PC-3 (cell line): Measurements from ENCODE around the gene TNFRSF1B. TPM values are rescaled to one million over a fixed set of nuclear protein-coding genes. Genes with fewer than 3 reads are reported as not detected.

Source experiments
- ATAC-seq: fragments of 200-7000 bp; cut with Tn5 transposase; 2 replicates; pipeline ENCODE4 v1.9.1; 2020; ENCODE audit warnings: mild to moderate bottlenecking, moderate library complexity
- BruUV-seq: library from RNA; stranded (reverse); fragments of 400-500 nt; replicated peaks from 2 replicates; lab custom pipeline; 2021; lab: Mats Ljungman, UMichigan
- CTCF ChIA-PET: fragments of 300-600 bp; sonication (Branson Sonifier 250); formaldehyde crosslinking; loops from one replicate; lab custom pipeline; 2022; ENCODE audit warnings: antibody characterized with exemption; lab: Charles Lee
- POLR2A ChIA-PET: fragments of 300-600 bp; sonication (Branson Sonifier 250); formaldehyde crosslinking; loops from one replicate; lab custom pipeline; 2022; ENCODE audit warnings: antibody characterized with exemption; ENCODE audit not compliant: unreplicated experiment; lab: Charles Lee
- DNase-seq: peaks from one replicate; pipeline ENCODE4 v3.0.0-alpha.2; 2015
- H2AFZ ChIP-seq: fragments of 300-600 bp; sonication (generic); 2 replicates; pipeline ENCODE4 v1.6.0; 2016; ENCODE audit warnings: antibody characterized with exemption, low read length
- H3F3A ChIP-seq: fragments of 300-600 bp; sonication (generic); one replicate; pipeline ENCODE4 v1.6.0; 2017; ENCODE audit warnings: antibody characterized with exemption, low read length, control low read depth, mild to moderate bottlenecking; ENCODE audit not compliant: unreplicated experiment
- H3K27ac ChIP-seq: fragments of 300-600 bp; sonication (generic); 2 replicates; pipeline ENCODE4 v1.5.1; 2016; ENCODE audit warnings: mild to moderate bottlenecking, low read length
- H3K27me3 ChIP-seq: fragments of 300-600 bp; sonication (generic); 2 replicates; pipeline ENCODE4 v1.6.1; 2016; ENCODE audit warnings: low read length, mixed read lengths
- H3K36me3 ChIP-seq: fragments of 300-600 bp; sonication (generic); 2 replicates; pipeline ENCODE4 v1.6.1; 2016; ENCODE audit warnings: low read depth, mixed run types, low read length, mixed read lengths
- H3K4me1 ChIP-seq: fragments of 300-600 bp; sonication (generic); 2 replicates; pipeline ENCODE4 v1.5.1; 2016; ENCODE audit warnings: low read length; ENCODE audit not compliant: insufficient read depth
- H3K4me2 ChIP-seq: fragments of 300-600 bp; sonication (generic); 2 replicates; pipeline ENCODE4 v1.6.0; 2016; ENCODE audit warnings: low read length
- H3K4me3 ChIP-seq: fragments of 300-600 bp; sonication (generic); 2 replicates; pipeline ENCODE4 v1.5.1; 2016; ENCODE audit warnings: mild to moderate bottlenecking, low read length, mixed read lengths
- H3K79me2 ChIP-seq: fragments of 300-600 bp; sonication (generic); 2 replicates; pipeline ENCODE4 v1.6.1; 2017; ENCODE audit warnings: low read length, mixed read lengths
- H3K9ac ChIP-seq: fragments of 300-600 bp; sonication (generic); 2 replicates; pipeline ENCODE4 v1.6.0; 2016; ENCODE audit warnings: mild to moderate bottlenecking, low read length
- H3K9me2 ChIP-seq: fragments of 300-600 bp; sonication (generic); replicated peaks from 2 replicates; pipeline ENCODE4 v1.6.1; 2016; ENCODE audit warnings: mixed run types, low read length, mixed read lengths
- H3K9me3 ChIP-seq: fragments of 300-600 bp; sonication (generic); 2 replicates; pipeline ENCODE4 v1.6.1; 2016; ENCODE audit warnings: low read length, mixed read lengths
- H4K20me1 ChIP-seq: fragments of 300-600 bp; sonication (generic); 2 replicates; pipeline ENCODE4 v1.6.1; 2016; ENCODE audit warnings: low read length, mixed read lengths
- CTCF ChIP-seq: fragments of 300-600 bp; sonication (generic); conservative IDR thresholded peaks from 2 replicates; pipeline ENCODE4 v1.5.1; 2017; ENCODE audit warnings: antibody characterized with exemption, low read depth, mild to moderate bottlenecking, low read length
- EZH2 ChIP-seq: fragments of 300-600 bp; sonication (generic); IDR thresholded peaks from one replicate; pipeline ENCODE4 v1.6.1; 2017; ENCODE audit warnings: antibody characterized with exemption, mild to moderate bottlenecking, low read length; ENCODE audit not compliant: unreplicated experiment
- EZH2phosphoT487 ChIP-seq: fragments of 300-600 bp; sonication (generic); IDR thresholded peaks from 2 replicates; pipeline ENCODE4 v1.6.1; 2018; ENCODE audit warnings: mild to moderate bottlenecking, antibody characterized with exemption, low read length, borderline replicate concordance
- intact Hi-C: fragments of 100-400 bp; cut with micrococcal nuclease; formaldehyde crosslinking; loops from 2 replicates; pipeline ENCODE4 v1.9.0; 2023
- total RNA-seq: library from RNA; depleted of rRNA; stranded (reverse); fragments of >200 nt; gene quantifications from 2 replicates; pipeline ENCODE4 v1.2.3, GENCODE V29; 2014

TNFRSF1B gene
- total RNA-seq, 1 experiment from 2014 or later: 1.3 TPM

GRCh38 chr1:12135612-12136011 lies 31.2 kb upstream of the TNFRSF1B start:
- POLR2A ChIA-PET: no interaction called here
- intact Hi-C loops: no loop called here

GRCh38 chr1:12136916-12137610 lies 29.7 kb upstream of the TNFRSF1B start:
- H3K4me3 ChIP-seq: no peak overlapping the region
- no peak overlapping the region for H3K27ac ChIP-seq
- ChIA-PET CTCF (no interaction called here), POLR2A (interaction anchor here (0.6 kb wide), 1 partner anchor 16 kb away, joined by 10 read pairs; no protein-coding TSS in a partner anchor)
- DNase-seq (no peak), ATAC-seq (no peak)
- no TSS peak for BruUV-seq
- no peaks in the 10 kb centered on the region for H3K9me2 ChIP-seq
- H4K20me1 ChIP-seq: no peaks in the 10 kb centered on the region
- H3K9ac ChIP-seq: no peak overlapping the region
- intact Hi-C loops: no loop called here
- no peak overlapping the region for H3K4me2 ChIP-seq
- no peaks in the 10 kb centered on the region for H3K36me3 ChIP-seq
- no peak overlapping the region for H2AFZ ChIP-seq
- H3K9me3 ChIP-seq: no peaks in the 10 kb centered on the region
- H3K27me3 ChIP-seq: no peaks in the 10 kb centered on the region
- H3K4me1 ChIP-seq: peaks cover 12% of the 10 kb centered on the region
- peaks cover 6% of the 10 kb centered on the region for H3F3A ChIP-seq
- H3K79me2 ChIP-seq: no peaks in the 10 kb centered on the region
- TF ChIP-seq CTCF (no peak), EZH2 (no peak), EZH2phosphoT487 (no peak)

More at GRCh38 chr1:12135612-12136011, 31.2 kb upstream of the TNFRSF1B start:
- H3K4me2 ChIP-seq: no peak overlapping the region
- ATAC-seq: no peak
- no peak overlapping the region for H3K4me3 ChIP-seq
- no peaks in the 10 kb centered on the region for H3K9me3 ChIP-seq
- H4K20me1 ChIP-seq: no peaks in the 10 kb centered on the region
- no peaks in the 10 kb centered on the region for H3K9me2 ChIP-seq
- H3K36me3 ChIP-seq: no peaks in the 10 kb centered on the region
- no peak overlapping the region for H2AFZ ChIP-seq
- DNase-seq: peak; percentile 4
- H3K27me3 ChIP-seq: no peaks in the 10 kb centered on the region
- H3K9ac ChIP-seq: no peak overlapping the region
- H3K27ac ChIP-seq: no peak overlapping the region
- peaks cover 21% of the 10 kb centered on the region for H3K4me1 ChIP-seq
- CTCF ChIA-PET: no interaction called here
- H3F3A ChIP-seq: peaks cover 6% of the 10 kb centered on the region
- no peaks in the 10 kb centered on the region for H3K79me2 ChIP-seq
- no peak for TF ChIP-seq EZH2
- TF ChIP-seq EZH2phosphoT487: no peak
- TF ChIP-seq CTCF: no peak
- BruUV-seq: no TSS peak
